ENCODE measurements around the gene KCNQ4. TPM values are rescaled to one million over a fixed set of nuclear protein-coding genes. Genes with fewer than 3 reads are reported as not detected.

KCNQ4 gene
- polyA plus RNA-seq, 1 experiment = 0.06 TPM

GRCh38 chr1:40862008-40862863 lies 78.6 kb downstream of the KCNQ4 start, which contains the start of gene CITED4:
TSS of gene CITED4 (minus strand) at chr1:40862363. CDS start at chr1:40862127, 236 bp downstream.
- TF ChIP-seq, protein P1, sequence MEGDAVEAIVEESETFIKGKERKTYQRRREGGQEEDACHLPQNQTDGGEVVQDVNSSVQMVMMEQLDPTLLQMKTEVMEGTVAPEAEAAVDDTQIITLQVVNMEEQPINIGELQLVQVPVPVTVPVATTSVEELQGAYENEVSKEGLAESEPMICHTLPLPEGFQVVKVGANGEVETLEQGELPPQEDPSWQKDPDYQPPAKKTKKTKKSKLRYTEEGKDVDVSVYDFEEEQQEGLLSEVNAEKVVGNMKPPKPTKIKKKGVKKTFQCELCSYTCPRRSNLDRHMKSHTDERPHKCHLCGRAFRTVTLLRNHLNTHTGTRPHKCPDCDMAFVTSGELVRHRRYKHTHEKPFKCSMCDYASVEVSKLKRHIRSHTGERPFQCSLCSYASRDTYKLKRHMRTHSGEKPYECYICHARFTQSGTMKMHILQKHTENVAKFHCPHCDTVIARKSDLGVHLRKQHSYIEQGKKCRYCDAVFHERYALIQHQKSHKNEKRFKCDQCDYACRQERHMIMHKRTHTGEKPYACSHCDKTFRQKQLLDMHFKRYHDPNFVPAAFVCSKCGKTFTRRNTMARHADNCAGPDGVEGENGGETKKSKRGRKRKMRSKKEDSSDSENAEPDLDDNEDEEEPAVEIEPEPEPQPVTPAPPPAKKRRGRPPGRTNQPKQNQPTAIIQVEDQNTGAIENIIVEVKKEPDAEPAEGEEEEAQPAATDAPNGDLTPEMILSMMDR (IDR thresholded peaks at IDR 0.05; ENCODE audit: insufficient read depth, low read depth, low read length) = 0 out of 2 replicates have a peak, but pooled peaks have one; percentile 17
- Histone ChIP-seq H3K4me3 (ENCODE audit: low read depth, low read length) (peak within 1 kb of the TSS; percentile 54), H3K36me3 (ENCODE audit: control insufficient read depth, insufficient read depth, low read length) (no peaks in the 10 kb centered on the region), H3K27me3 (ENCODE audit: control insufficient read depth, insufficient read depth, low read length) (no peaks in the 10 kb centered on the region; the same call in 1 of the 2 replicates)
- POLR2A ChIA-PET = interaction anchor here (0.6 to 0.9 kb wide), 3 partner anchors 14 to 118 kb away, joined by 3 to 4 read pairs (median 3); no protein-coding TSS in a partner anchor
- peak; percentile 39 for DNase-seq (ENCODE audit: low read depth)
- CTCF ChIA-PET = interaction anchor here (1.0 to 19.7 kb wide), 6 partner anchors 10 to 139 kb away, joined by 3 to 476 read pairs (median 5); no protein-coding TSS in a partner anchor

- CTCF ChIA-PET = interaction anchor here (0.9 to 1.9 kb wide), 6 partner anchors 8 to 81 kb away, joined by 3 to 6 read pairs (median 4); no protein-coding TSS in a partner anchor
- POLR2A ChIA-PET = no interaction called here
- no peaks in the 10 kb centered on the region for H3K36me3 ChIP-seq (ENCODE audit: control insufficient read depth, insufficient read depth, low read length)
- TF ChIP-seq, protein P1 (IDR thresholded peaks at IDR 0.05; ENCODE audit: insufficient read depth, low read depth, low read length) = no peak
- no peak for DNase-seq (ENCODE audit: low read depth)
- H3K27me3 ChIP-seq (ENCODE audit: control insufficient read depth, insufficient read depth, low read length) = no peaks in the 10 kb centered on the region
- H3K4me3 ChIP-seq (ENCODE audit: low read depth, low read length) = no peak overlapping the region
Measured at GRCh38 chr1:40868051-40868723, 84.6 kb downstream of the KCNQ4 start.

DNA sequence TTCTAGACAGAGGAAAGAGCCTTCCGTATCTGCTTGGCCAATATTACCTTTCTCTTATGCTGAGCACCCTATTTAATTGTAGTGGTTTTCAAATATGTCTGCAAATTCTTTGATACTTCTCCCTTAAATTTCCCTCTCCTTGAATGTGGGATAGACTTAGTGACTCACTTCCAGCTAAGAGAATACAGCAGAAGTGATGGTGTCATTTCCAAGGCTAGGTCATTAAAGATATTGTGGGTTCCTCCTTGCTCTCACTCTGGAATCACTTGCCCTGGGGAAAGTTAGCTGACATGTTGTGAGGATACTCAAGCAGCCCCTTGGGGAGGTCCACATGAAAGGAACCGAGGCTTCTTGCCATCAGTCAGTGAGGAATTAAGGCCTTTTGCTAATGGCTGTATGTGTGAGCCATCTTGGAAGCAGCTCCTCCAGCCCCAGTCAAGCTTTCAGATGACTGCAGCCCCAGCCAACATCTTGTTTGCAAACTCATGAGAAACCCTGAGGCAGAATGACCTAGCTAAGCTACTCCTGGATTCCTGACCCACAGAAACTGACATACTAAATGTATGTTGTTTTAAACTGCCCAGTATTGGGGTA lies 86.6 kb downstream of the KCNQ4 start:
- ChIA-PET CTCF (interaction anchor here (0.6 to 1.1 kb wide), 2 partner anchors 19 to 111 kb away, joined by 4 to 5 read pairs; no protein-coding TSS in a partner anchor), POLR2A (no interaction called here)
- H3K4me3 ChIP-seq (ENCODE audit: low read depth, low read length) = no peak overlapping the region
- H3K36me3 ChIP-seq (ENCODE audit: control insufficient read depth, insufficient read depth, low read length) = no peaks in the 10 kb centered on the region
- H3K27me3 ChIP-seq (ENCODE audit: control insufficient read depth, insufficient read depth, low read length) = no peaks in the 10 kb centered on the region
- TF ChIP-seq, protein P1 (IDR thresholded peaks at IDR 0.05; ENCODE audit: insufficient read depth, low read depth, low read length) = no peak
- no peak for DNase-seq (ENCODE audit: low read depth)

GRCh38 chr1:40872276-40872675 lies 88.7 kb downstream of the KCNQ4 start:
- CTCF ChIA-PET = interaction anchor here (0.9 kb wide), 1 partner anchor 25 kb away, joined by 3 read pairs; no protein-coding TSS in a partner anchor
- POLR2A ChIA-PET = no interaction called here
- Histone ChIP-seq H3K4me3 (ENCODE audit: low read depth, low read length) (no peak overlapping the region), H3K36me3 (ENCODE audit: control insufficient read depth, insufficient read depth, low read length) (no peaks in the 10 kb centered on the region), H3K27me3 (ENCODE audit: control insufficient read depth, insufficient read depth, low read length) (no peaks in the 10 kb centered on the region)
- DNase-seq (ENCODE audit: low read depth) = no peak
- TF ChIP-seq, protein P1 (IDR thresholded peaks at IDR 0.05; ENCODE audit: insufficient read depth, low read depth, low read length) = no peak

All from BJ (cell line).